Spleen (tissue), 11 donors: Measurements from ENCODE around the gene ZRANB1. TPM values are rescaled to one million over a fixed set of nuclear protein-coding genes. Genes with fewer than 3 reads are reported as not detected.

Source experiments
- DNase-seq: peaks from one replicate; pipeline ENCODE4 v3.0.0-alpha.2; 2020
- H3K27ac ChIP-seq, 8 donors: fragments of 200-600 bp; sonication (generic) in 7 of 8; 1 replicate in 4 of 8; 2 replicates in 4 of 8; pipeline versions ENCODE4 v1.5.0 to v1.8.0; 2016 to 2021; ENCODE audit warnings: inconsistent platforms in 4 of 8, mild to moderate bottlenecking in 4 of 8, moderate library complexity in 1 of 8
- H3K27me3 ChIP-seq, 7 donors: fragments of 200-600 bp; sonication (generic) in 6 of 7; replicated peaks in 1 of 7; 1 replicate in 4 of 7; 2 replicates in 3 of 7; pipeline versions ENCODE4 v1.5.0 to v1.8.0; 2016 to 2021; ENCODE audit warnings: inconsistent platforms in 3 of 7, mild to moderate bottlenecking in 1 of 7
- H3K36me3 ChIP-seq, 6 donors: fragments of 200-600 bp; sonication (generic) in 5 of 6; 1 replicate in 4 of 6; 2 replicates in 2 of 6; pipeline versions ENCODE4 v1.5.0 to v1.8.0; 2016 to 2021; ENCODE audit warnings: inconsistent platforms in 2 of 6
- H3K4me1 ChIP-seq, 6 donors: fragments of 200-600 bp; sonication (generic) in 5 of 6; 1 replicate in 3 of 6; 2 replicates in 3 of 6; pipeline versions ENCODE4 v1.5.0 to v1.8.0; 2016 to 2021; ENCODE audit warnings: inconsistent platforms in 3 of 6
- H3K4me3 ChIP-seq, 8 donors: fragments of 200-600 bp; sonication (generic) in 7 of 8; 1 replicate in 4 of 8; 2 replicates in 4 of 8; pipeline versions ENCODE4 v1.5.0 to v1.8.0; 2016 to 2021; ENCODE audit warnings: inconsistent platforms in 4 of 8, mild to moderate bottlenecking in 4 of 8, moderate library complexity in 2 of 8
- H3K9me3 ChIP-seq, 8 donors: fragments of 200-600 bp; sonication (generic) in 7 of 8; 1 replicate in 4 of 8; 2 replicates in 4 of 8; pipeline versions ENCODE4 v1.5.0 to v1.8.0; 2016 to 2021; ENCODE audit warnings: inconsistent platforms in 4 of 8
- CTCF ChIP-seq, 11 experiments: fragments of 200-600 bp in 7 of 11; fragments of 450-650 bp in 4 of 11; sonication (generic) in 4 of 11; IDR thresholded peaks in 8 of 11; conservative IDR thresholded peaks in 3 of 11; 1 replicate in 7 of 11; 2 replicates in 4 of 11; pipeline versions ENCODE4 v1.4.0 to v1.8.0; 2016 to 2021; ENCODE audit warnings: antibody characterized with exemption in 11 of 11, inconsistent platforms in 4 of 11, mild to moderate bottlenecking in 1 of 11
- POLR2A ChIP-seq, 3 donors: fragments of 450-650 bp; IDR thresholded peaks; one replicate each; pipeline ENCODE4 v1.5.1; 2017; ENCODE audit warnings: antibody characterized with exemption in 3 of 3, mild to moderate bottlenecking in 1 of 3
- POLR2AphosphoS5 ChIP-seq, 3 donors: sonication (generic); formaldehyde crosslinking; IDR thresholded peaks; one replicate each; pipeline ENCODE4 v1.5.1; 2017; ENCODE audit warnings: antibody characterized with exemption in 3 of 3
- WGBS, 5 donors: extraction: QIAGEN DNeasy Blood & Tissue Kit in 3 of 5; methylation state at CpG; one replicate each; pipeline versions ENCODE4 v1.1.5 to v1.1.7; 2013 to 2018; 5-methylcytosine and 5-hydroxymethylcytosine counted together
- intact Hi-C: fragments of 100-400 bp; cut with DNase I; formaldehyde crosslinking; loops from one replicate; pipeline ENCODE4 v1.15.0; 2023; ENCODE audit warnings: low total_unique reads
- polyA plus RNA-seq, 3 donors: library from polyadenylated mRNA; stranded (reverse); fragments of 200-250 nt; gene quantifications; one replicate each; pipeline ENCODE4 v1.2.1, GENCODE V29; 2013
- total RNA-seq, 7 donors: library from RNA; depleted of rRNA in 3 of 7; stranded (reverse); fragments of >200 nt in 3 of 7; fragmentation: NEBNext Ultra II Directional in 4 of 7; extraction: Animal tissue kit (Norgen Biotek cat#: 25700) in 4 of 7; gene quantifications; one replicate each; pipeline versions ENCODE4 v1.1.0 to v1.2.1, GENCODE V29; 2016 to 2021
- donor health status: healthy with polysubstance abuse.
- donor health status: DM: no; HTN: no; CAD: no; lungs with moderate emphysema.
- donor health status: DM: no; HTN: no; CAD: no.
- donor health status: Bipolar disorder and iron deficiency.
- donor health status: healthy.
- donor health status: DM: no; HTN: no; CAD: no.
- donor health status: DM: yes; HTN: yes; CAD: no.

ZRANB1 gene
- total and polyA plus RNA-seq, 10 donors = 5.0 to 28.8 (median 17.7) TPM

GRCh38 chr10:124898471-124898870 is 43.5 kb upstream of the ZRANB1 start:
- DNase-seq = no peak
- no peaks in the 10 kb centered on the region for H3K9me3 ChIP-seq
- H3K27me3 ChIP-seq = peaks cover 0 to 26% (median 0%) of the 10 kb centered on the region in 7 donors
- H3K36me3 ChIP-seq = no peaks in the 10 kb centered on the region
- H3K4me3 ChIP-seq = no peak overlapping the region
- TF ChIP-seq CTCF (IDR thresholded peaks at IDR 0.05 in 8 of 11, conservative IDR thresholded peaks at IDR 0.05 in 3 of 11) = no peak
- TF ChIP-seq POLR2AphosphoS5 (IDR thresholded peaks at IDR 0.05) = no peak
- H3K27ac ChIP-seq = no peak overlapping the region
- H3K4me1 ChIP-seq = no peaks in the 10 kb centered on the region
- intact Hi-C loops = no loop called here
- 78 to 87% (median 85%) methylated on average over 3 to 9 of the region's 9 CpGs for WGBS, 5 donors

GRCh38 chr10:124899151-124899550 is 42.8 kb upstream of the ZRANB1 start:
- H3K27me3 ChIP-seq = peaks cover 0 to 26% (median 0%) of the 10 kb centered on the region in 7 donors
- TF ChIP-seq POLR2A (IDR thresholded peaks at IDR 0.05) (no peak), CTCF (IDR thresholded peaks at IDR 0.05 in 8 of 11, conservative IDR thresholded peaks at IDR 0.05 in 3 of 11) (no peak), POLR2AphosphoS5 (IDR thresholded peaks at IDR 0.05) (no peak)
- H3K4me1 ChIP-seq = no peaks in the 10 kb centered on the region
- no peak overlapping the region for H3K4me3 ChIP-seq
- H3K9me3 ChIP-seq = no peaks in the 10 kb centered on the region
- H3K36me3 ChIP-seq = no peaks in the 10 kb centered on the region
- 89 to 95% (median 91%) methylated on average over 9 to 11 of the region's 11 CpGs for WGBS, 5 donors
- DNase-seq = no peak
- intact Hi-C loops = no loop called here
- H3K27ac ChIP-seq = no peak overlapping the region

GRCh38 chr10:124902462-124902861 is 39.5 kb upstream of the ZRANB1 start:
- no peaks in the 10 kb centered on the region for H3K36me3 ChIP-seq
- no peak for DNase-seq
- intact Hi-C loops = no loop called here
- H3K4me3 ChIP-seq = no peak overlapping the region
- H3K9me3 ChIP-seq = no peaks in the 10 kb centered on the region
- TF ChIP-seq CTCF (IDR thresholded peaks at IDR 0.05 in 8 of 11, conservative IDR thresholded peaks at IDR 0.05 in 3 of 11) (no peak), POLR2A (IDR thresholded peaks at IDR 0.05) (no peak), POLR2AphosphoS5 (IDR thresholded peaks at IDR 0.05) (no peak)
- 77 to 93% (median 88%) methylated on average over 1 of the region's 1 CpG for WGBS, 5 donors
- no peak overlapping the region for H3K27ac ChIP-seq
- H3K4me1 ChIP-seq = no peaks in the 10 kb centered on the region
- peaks cover 0 to 19% (median 0%) of the 10 kb centered on the region in 7 donors for H3K27me3 ChIP-seq

GRCh38 chr10:124903111-124903510 is 38.8 kb upstream of the ZRANB1 start:
- intact Hi-C loops = no loop called here
- no peak overlapping the region for H3K27ac ChIP-seq

More at GRCh38 chr10:124903111-124903510, 38.8 kb upstream of the ZRANB1 start:
- H3K36me3 ChIP-seq = no peaks in the 10 kb centered on the region
- no peaks in the 10 kb centered on the region for H3K4me1 ChIP-seq
- TF ChIP-seq POLR2A (IDR thresholded peaks at IDR 0.05) (no peak), POLR2AphosphoS5 (IDR thresholded peaks at IDR 0.05) (no peak), CTCF (IDR thresholded peaks at IDR 0.05 in 8 of 11, conservative IDR thresholded peaks at IDR 0.05 in 3 of 11) (no peak)
- H3K4me3 ChIP-seq = no peak overlapping the region
- no peak for DNase-seq
- peaks cover 0 to 13% (median 0%) of the 10 kb centered on the region in 7 donors for H3K27me3 ChIP-seq
- H3K9me3 ChIP-seq = no peaks in the 10 kb centered on the region
- WGBS, 5 donors = 23 to 60% (median 50%) methylated on average over 2 of the region's 2 CpGs
